HepG2 (cell line): ENCODE results near the gene TRPV6. TPM values are rescaled to one million over a fixed set of nuclear protein-coding genes. Genes with fewer than 3 reads are reported as not detected.

Experiments
- ATAC-seq: fragments of 200-7000 bp; cut with Tn5 transposase; 3 replicates; pipeline ENCODE4 v1.9.1; 2020; ENCODE audit warnings: mild to moderate bottlenecking, moderate library complexity
- BruUV-seq: library from RNA; stranded (reverse); fragments of 400-500 nt; replicated peaks from 2 replicates; lab custom pipeline; 2021; lab: Mats Ljungman, UMichigan
- CTCF ChIA-PET: fragments of 300-600 bp; formaldehyde crosslinking; extraction: SDS; loops from one replicate; lab custom pipeline; 2021; ENCODE audit warnings: low total read pairs, inconsistent platforms, low intra/inter-chr PET ratio; lab: Yijun Ruan, JAX
- POLR2A ChIA-PET: fragments of 350-600 bp; sonication (Branson Sonifier 250); formaldehyde crosslinking; loops from one replicate; lab custom pipeline; 2020; ENCODE audit warnings: antibody characterized with exemption, inconsistent platforms; lab: Yijun Ruan, JAX
- DNase-seq: peaks from one replicate; pipeline ENCODE4 v3.0.0-alpha.2; 2015; ENCODE audit warnings: low spot score
- FAIRE-seq: peaks from 3 replicates; lab custom pipeline; 2011; peaks lifted over from hg19 to GRCh38; lab: Jason Lieb, UNC
- H2AFZ ChIP-seq: one replicate; pipeline ENCODE4 v1.6.1; 2011; ENCODE audit warnings: low read length, inconsistent platforms
- H3K27ac ChIP-seq: fragments of 300-600 bp; 3 replicates; pipeline ENCODE4 v1.8.0; 2011; ENCODE audit warnings: mixed run types, mild to moderate bottlenecking, mixed read lengths, low read length, inconsistent platforms; ENCODE audit not compliant: insufficient read depth; ENCODE audit errors: extremely low read length
- H3K27me3 ChIP-seq, 2 experiments: fragments of 200-600 bp in 1 of 2; 2 replicates in 1 of 2; 3 replicates in 1 of 2; pipeline versions ENCODE4 v1.6.0 to v1.8.0; 2011; ENCODE audit warnings: low read length in 2 of 2, mild to moderate bottlenecking in 2 of 2, moderate library complexity in 2 of 2, inconsistent platforms in 1 of 2; ENCODE audit not compliant: insufficient read depth in 2 of 2, control insufficient read depth in 1 of 2
- H3K36me3 ChIP-seq, 2 experiments: fragments of 200-600 bp in 1 of 2; replicated peaks in 1 of 2; 2 replicates in 1 of 2; 3 replicates in 1 of 2; pipeline versions ENCODE4 v1.5.1 to v1.8.0; 2011; ENCODE audit warnings: low read length in 2 of 2, inconsistent platforms in 1 of 2; ENCODE audit not compliant: insufficient read depth in 2 of 2, control insufficient read depth in 1 of 2
- H3K4me1 ChIP-seq: 2 replicates; pipeline ENCODE4 v1.5.1; 2012; ENCODE audit warnings: low read length, inconsistent platforms; ENCODE audit not compliant: insufficient read depth
- H3K4me2 ChIP-seq: 2 replicates; pipeline ENCODE4 v1.6.0; 2011; ENCODE audit warnings: low read depth, low read length, inconsistent platforms
- H3K4me3 ChIP-seq, 3 experiments: fragments of 200-600 bp in 1 of 3; sonication (generic), shearing (Covaris generic) in 1 of 3; replicated peaks in 1 of 3; 2 replicates each; pipeline ENCODE4 v1.5.1; 2011 to 2016; ENCODE audit warnings: low read length in 3 of 3, inconsistent platforms in 2 of 3, low read depth in 2 of 3, mild to moderate bottlenecking in 2 of 3, control low read depth in 1 of 3, mixed read lengths in 1 of 3; ENCODE audit not compliant: insufficient read depth in 1 of 3
- H3K79me2 ChIP-seq: one replicate; pipeline ENCODE4 v1.6.1; 2011; ENCODE audit warnings: low read length, inconsistent platforms; ENCODE audit not compliant: insufficient read depth
- H3K9ac ChIP-seq: 2 replicates; pipeline ENCODE4 v1.6.0; 2011; ENCODE audit warnings: mild to moderate bottlenecking, low read depth, low read length, inconsistent platforms; ENCODE audit not compliant: insufficient read depth
- H3K9me3 ChIP-seq: 2 replicates; pipeline ENCODE4 v1.5.1; 2012; ENCODE audit warnings: mild to moderate bottlenecking, low read length
- H4K20me1 ChIP-seq: 2 replicates; pipeline ENCODE4 v1.6.0; 2011; ENCODE audit warnings: inconsistent platforms, mild to moderate bottlenecking, low read length, moderate library complexity; ENCODE audit not compliant: insufficient read depth
- CC2D1A ChIP-seq: sonication (generic); formaldehyde crosslinking; IDR thresholded peaks from 2 replicates; pipeline ENCODE4 v1.8.1; 2023; ENCODE audit warnings: mild to moderate bottlenecking, missing genetic modification reagents
- EEA1 ChIP-seq: sonication (generic); formaldehyde crosslinking; IDR thresholded peaks from 2 replicates; pipeline ENCODE4 v1.5.1; 2020; ENCODE audit warnings: mild to moderate bottlenecking, missing genetic modification reagents, borderline replicate concordance
- HOXA3 ChIP-seq: sonication (generic); formaldehyde crosslinking; IDR thresholded peaks from 2 replicates; pipeline ENCODE4 v1.5.0; 2020; ENCODE audit warnings: missing genetic modification reagents
- PHB2 ChIP-seq: fragments of 450-650 bp; IDR thresholded peaks from 2 replicates; pipeline ENCODE4 v1.6.1; 2018; ENCODE audit not compliant: partially characterized antibody
- POLR2A ChIP-seq, 2 experiments: IDR thresholded peaks; 2 replicates each; pipeline ENCODE4 v1.6.1; 2011; ENCODE audit warnings: low read depth in 2 of 2, low read length in 2 of 2, mild to moderate bottlenecking in 1 of 2, moderate library complexity in 1 of 2; ENCODE audit not compliant: insufficient read depth in 1 of 2
- RAD21 ChIP-seq: fragments of 450-650 bp; formaldehyde crosslinking; IDR thresholded peaks from 2 replicates; pipeline ENCODE4 v1.5.0; 2020; ENCODE audit warnings: mild to moderate bottlenecking
- RELA ChIP-seq: sonication (generic); formaldehyde crosslinking; IDR thresholded peaks from 2 replicates; pipeline ENCODE4 v1.4.0; 2020; ENCODE audit warnings: missing genetic modification reagents
- SP4 ChIP-seq: sonication (generic); formaldehyde crosslinking; IDR thresholded peaks from 2 replicates; pipeline ENCODE4 v1.8.1; 2023; ENCODE audit warnings: mild to moderate bottlenecking, missing genetic modification reagents
- THAP11 ChIP-seq: IDR thresholded peaks from 2 replicates; pipeline ENCODE4 v1.6.1; 2016; ENCODE audit warnings: missing biosample characterization, missing genetic modification reagents
- TSC22D2 ChIP-seq: sonication (generic); formaldehyde crosslinking; IDR thresholded peaks from 2 replicates; pipeline ENCODE4 v1.5.1; 2020; ENCODE audit warnings: missing genetic modification reagents, mild to moderate bottlenecking, borderline replicate concordance
- ZBTB38 ChIP-seq: sonication (generic); formaldehyde crosslinking; IDR thresholded peaks from 2 replicates; pipeline ENCODE4 v1.5.1; 2020; ENCODE audit warnings: mild to moderate bottlenecking, missing genetic modification reagents
- ZEB1 ChIP-seq: IDR thresholded peaks from 2 replicates; pipeline ENCODE4 v1.6.1; 2012; ENCODE audit warnings: mild to moderate bottlenecking, low read depth, inconsistent platforms; ENCODE audit not compliant: insufficient replicate concordance
- ZKSCAN8 ChIP-seq: IDR thresholded peaks from 2 replicates; pipeline ENCODE4 v1.6.1; 2016; ENCODE audit warnings: borderline replicate concordance, missing genetic modification reagents, missing compliant biosample characterization
- ZNF143 ChIP-seq: sonication (generic); formaldehyde crosslinking; IDR thresholded peaks from 2 replicates; pipeline ENCODE4 v1.4.0; 2020; ENCODE audit warnings: missing genetic modification reagents
- ZNF33A ChIP-seq: sonication (generic); formaldehyde crosslinking; IDR thresholded peaks from 2 replicates; pipeline ENCODE4 v1.5.1; 2020; ENCODE audit warnings: missing genetic modification reagents, mild to moderate bottlenecking, moderate library complexity, borderline replicate concordance
- ZNF7 ChIP-seq: IDR thresholded peaks from 2 replicates; pipeline ENCODE4 v1.6.1; 2016; ENCODE audit warnings: missing biosample characterization, missing genetic modification reagents
- ZNF790 ChIP-seq: sonication (generic); formaldehyde crosslinking; IDR thresholded peaks from 2 replicates; pipeline ENCODE4 v1.8.0; 2022; ENCODE audit warnings: missing genetic modification reagents, mild to moderate bottlenecking, borderline replicate concordance
- ZSCAN21 ChIP-seq: sonication (generic); formaldehyde crosslinking; IDR thresholded peaks from 2 replicates; pipeline ENCODE4 v1.8.0; 2022; ENCODE audit warnings: mild to moderate bottlenecking, missing genetic modification reagents, moderate library complexity, borderline replicate concordance
- WGBS: methylation state at CpG from one replicate; pipeline ENCODE4 v1.1.6; 2017; ENCODE audit warnings: low lambda C conversion rate; 5-methylcytosine and 5-hydroxymethylcytosine counted together
- in situ Hi-C: cut with HindIII; loops from 2 replicates; pipeline ENCODE4 v1.10.0; 2017; ENCODE audit warnings: low pct_unique_long_range_greater_than_20kb; ENCODE audit not compliant: extremely low pct_ligation_motif_present
- intact Hi-C: fragments of 100-400 bp; cut with micrococcal nuclease; formaldehyde crosslinking; loops from one replicate; pipeline ENCODE4 v1.10.0; 2022; ENCODE audit not compliant: unreplicated experiment
- polyA plus RNA-seq, 8 experiments: library from polyadenylated mRNA; depleted of rRNA in 3 of 8; stranded (reverse) in 7 of 8; unstranded in 1 of 8; fragments of >200 nt; fragmentation: Illumina TruSeq in 4 of 8; extraction: Trizol in 4 of 8; gene quantifications; 2 replicates each; pipeline versions ENCODE4 v1.2.1 to v1.2.3, GENCODE V29; 2011 to 2016; ENCODE audit warnings: low read depth in 4 of 8, missing spikeins in 1 of 8, mixed read lengths in 1 of 8; ENCODE audit not compliant: insufficient read depth in 1 of 8
- total RNA-seq, 5 experiments: library from RNA; depleted of rRNA; stranded (reverse); fragments of >200 nt; fragmentation: Illumina TruSeq; extraction: Trizol; gene quantifications; 2 replicates each; pipeline ENCODE4 v1.2.3, GENCODE V29; 2016; ENCODE audit warnings: low read depth in 1 of 5
- TF ChIP-seq, protein P1 (sequence below): sonication (generic); formaldehyde crosslinking; IDR thresholded peaks from 2 replicates; pipeline ENCODE4 v1.5.1; 2020; ENCODE audit warnings: mild to moderate bottlenecking, missing genetic modification reagents, moderate library complexity

The TRPV6 gene
- total and polyA plus RNA-seq, 2 of the 13 experiments (the other 11 are each of a cell fraction or from before 2014, with no cell fraction given): not detected

- no TSS peak for BruUV-seq
- ATAC-seq: no peak
- Histone ChIP-seq H4K20me1 (no peaks in the 10 kb centered on the region), H3K9ac (no peak overlapping the region), H3K79me2 (no peaks in the 10 kb centered on the region), H3K4me2 (no peak overlapping the region), H3K9me3 (no peaks in the 10 kb centered on the region), H3K4me1 (no peaks in the 10 kb centered on the region), H3K4me3 (no peak overlapping the region), H2AFZ (no peak overlapping the region), H3K27ac (no peak overlapping the region), H3K27me3 (peaks cover 0 to 15% of the 10 kb centered on the region in 2 experiments; a peak in 2 of 5 replicates), H3K36me3 (no peaks in the 10 kb centered on the region)
- ChIA-PET POLR2A (no interaction called here), CTCF (no interaction called here)
- intact Hi-C loops (no loop called here), in situ Hi-C loops (loop anchor here (10.0 kb wide), 1 partner anchor 343 kb away; no protein-coding TSS in a partner anchor)
- no peak for DNase-seq
- FAIRE-seq: no peak
- TF ChIP-seq SP4 (no peak), POLR2A (IDR thresholded peaks at IDR 0.05; ENCODE audit: insufficient read depth in 1 of 2, low read depth in 2 of 2, low read length in 2 of 2) (no peak), ZNF33A (CRISPR knock-in tag) (no peak), CC2D1A (CRISPR knock-in tag) (no peak), ZKSCAN8 (CRISPR knock-in tag) (no peak), ZEB1 (no peak), TSC22D2 (CRISPR knock-in tag) (no peak), PHB2 (no peak), RELA (CRISPR knock-in tag) (no peak), EEA1 (CRISPR knock-in tag) (no peak), RAD21 (CRISPR knock-in tag) (no peak), ZNF790 (CRISPR knock-in tag) (no peak), ZSCAN21 (CRISPR knock-in tag) (no peak), HOXA3 (CRISPR knock-in tag) (no peak), ZNF7 (CRISPR knock-in tag) (no peak), THAP11 (no peak), ZBTB38 (CRISPR knock-in tag) (no peak), ZNF143 (no peak)
- TF ChIP-seq, protein P1, sequence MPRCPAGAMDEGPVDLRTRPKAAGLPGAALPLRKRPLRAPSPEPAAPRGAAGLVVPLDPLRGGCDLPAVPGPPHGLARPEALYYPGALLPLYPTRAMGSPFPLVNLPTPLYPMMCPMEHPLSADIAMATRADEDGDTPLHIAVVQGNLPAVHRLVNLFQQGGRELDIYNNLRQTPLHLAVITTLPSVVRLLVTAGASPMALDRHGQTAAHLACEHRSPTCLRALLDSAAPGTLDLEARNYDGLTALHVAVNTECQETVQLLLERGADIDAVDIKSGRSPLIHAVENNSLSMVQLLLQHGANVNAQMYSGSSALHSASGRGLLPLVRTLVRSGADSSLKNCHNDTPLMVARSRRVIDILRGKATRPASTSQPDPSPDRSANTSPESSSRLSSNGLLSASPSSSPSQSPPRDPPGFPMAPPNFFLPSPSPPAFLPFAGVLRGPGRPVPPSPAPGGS (CRISPR knock-in tag): no peak
- WGBS: 55% methylated on average over 14 of the region's 23 CpGs
Observed at GRCh38 chr7:142871260-142872105, 14.1 kb downstream of the TRPV6 start.
